Ovary (tissue), 3 donors: Measurements from ENCODE around the gene HNRNPLL.

ENCODE experiments used
- EP300 ChIP-seq: sonication (generic); formaldehyde crosslinking; IDR thresholded peaks from one replicate; pipeline ENCODE4 v1.6.1; 2017; ENCODE audit warnings: antibody characterized with exemption
- POLR2A ChIP-seq: fragments of 450-650 bp; IDR thresholded peaks from one replicate; pipeline ENCODE4 v1.6.1; 2017; ENCODE audit warnings: antibody characterized with exemption, mild to moderate bottlenecking, moderate library complexity
- TF ChIP-seq, protein P1 (sequence below), 3 donors: fragments of 450-650 bp in 2 of 3; fragments of 200-600 bp in 1 of 3; IDR thresholded peaks; one replicate each; pipeline versions ENCODE4 v1.5.1 to v1.8.0; 2016 to 2022; ENCODE audit warnings: antibody characterized with exemption in 3 of 3, mild to moderate bottlenecking in 1 of 3
- donor health status: DM: no; HTN: no; CAD: no.

DNA sequence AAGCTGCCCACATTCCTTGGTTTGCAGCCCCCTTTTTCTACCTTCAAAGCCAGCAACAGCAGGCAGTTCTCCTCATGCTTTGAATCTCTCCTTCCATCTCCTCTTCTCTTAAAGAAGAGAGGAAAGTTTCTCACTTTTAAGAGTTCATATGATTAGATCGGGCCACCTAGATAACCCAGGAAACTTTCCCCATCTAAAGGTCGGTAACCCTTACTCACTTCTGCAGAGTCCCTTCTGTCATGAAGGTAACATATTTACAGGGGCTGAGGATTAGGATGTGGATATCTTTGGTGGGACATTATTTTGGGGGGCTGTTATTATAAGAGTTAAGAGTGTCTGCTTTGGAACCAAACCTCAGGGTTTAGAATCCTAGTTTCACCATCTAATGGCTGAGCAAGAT is 51.0 kb downstream of the HNRNPLL start:
- TF ChIP-seq, protein P1, sequence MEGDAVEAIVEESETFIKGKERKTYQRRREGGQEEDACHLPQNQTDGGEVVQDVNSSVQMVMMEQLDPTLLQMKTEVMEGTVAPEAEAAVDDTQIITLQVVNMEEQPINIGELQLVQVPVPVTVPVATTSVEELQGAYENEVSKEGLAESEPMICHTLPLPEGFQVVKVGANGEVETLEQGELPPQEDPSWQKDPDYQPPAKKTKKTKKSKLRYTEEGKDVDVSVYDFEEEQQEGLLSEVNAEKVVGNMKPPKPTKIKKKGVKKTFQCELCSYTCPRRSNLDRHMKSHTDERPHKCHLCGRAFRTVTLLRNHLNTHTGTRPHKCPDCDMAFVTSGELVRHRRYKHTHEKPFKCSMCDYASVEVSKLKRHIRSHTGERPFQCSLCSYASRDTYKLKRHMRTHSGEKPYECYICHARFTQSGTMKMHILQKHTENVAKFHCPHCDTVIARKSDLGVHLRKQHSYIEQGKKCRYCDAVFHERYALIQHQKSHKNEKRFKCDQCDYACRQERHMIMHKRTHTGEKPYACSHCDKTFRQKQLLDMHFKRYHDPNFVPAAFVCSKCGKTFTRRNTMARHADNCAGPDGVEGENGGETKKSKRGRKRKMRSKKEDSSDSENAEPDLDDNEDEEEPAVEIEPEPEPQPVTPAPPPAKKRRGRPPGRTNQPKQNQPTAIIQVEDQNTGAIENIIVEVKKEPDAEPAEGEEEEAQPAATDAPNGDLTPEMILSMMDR (IDR thresholded peaks at IDR 0.05): no peak
- no peak for TF ChIP-seq POLR2A
- no peak for TF ChIP-seq EP300
